ENCODE measurements around the gene CYSTM1. TPM values are rescaled to one million over a fixed set of nuclear protein-coding genes. Genes with fewer than 3 reads are reported as not detected.
"Not testable (repeated sequence)": the region's sequence is repeated elsewhere in the genome, so short reads cannot be mapped to it uniquely, and the experiment has no call there.

The CYSTM1 gene
- total RNA-seq, 1 donor from 2014 or later = 28.1 TPM

- Mint-ChIP-seq H3K27me3 (no peaks in the 10 kb centered on the region), H3K4me3 (ENCODE audit: low read depth) (no peak overlapping the region), H3K4me1 (ENCODE audit: low read depth) (peaks cover 28% of the 10 kb centered on the region), H3K9me3 (ENCODE audit: low read depth) (no peaks in the 10 kb centered on the region), H3K36me3 (ENCODE audit: insufficient read depth) (peaks cover 8% of the 10 kb centered on the region), H3K27ac (no peak overlapping the region)
- no peak for DNase-seq (ENCODE audit: low spot score, unreplicated experiment)
- TF ChIP-seq CTCF (IDR thresholded peaks at IDR 0.05; ENCODE audit: unreplicated experiment) = no peak
Measured at GRCh38 chr5:140190872-140191218, 15.9 kb downstream of the CYSTM1 start.

- Mint-ChIP-seq H3K4me3 (ENCODE audit: low read depth) (no peak overlapping the region), H3K9me3 (ENCODE audit: low read depth) (no peaks in the 10 kb centered on the region), H3K4me1 (ENCODE audit: low read depth) (peaks cover 26% of the 10 kb centered on the region), H3K36me3 (ENCODE audit: insufficient read depth) (peaks cover 8% of the 10 kb centered on the region), H3K27me3 (no peaks in the 10 kb centered on the region), H3K27ac (peak overlapping the region; percentile 25)
- no peak for DNase-seq (ENCODE audit: low spot score, unreplicated experiment)
- no peak for TF ChIP-seq CTCF (IDR thresholded peaks at IDR 0.05; ENCODE audit: unreplicated experiment)
Measured at GRCh38 chr5:140192715-140193430, 17.9 kb downstream of the CYSTM1 start.

GRCh38 chr5:140194662-140195061, 19.7 kb downstream of the CYSTM1 start:
- Mint-ChIP-seq H3K27me3 (no peaks in the 10 kb centered on the region), H3K4me1 (ENCODE audit: low read depth) (peaks cover 26% of the 10 kb centered on the region), H3K9me3 (ENCODE audit: low read depth) (no peaks in the 10 kb centered on the region), H3K36me3 (ENCODE audit: insufficient read depth) (peaks cover 5% of the 10 kb centered on the region), H3K4me3 (ENCODE audit: low read depth) (no peak overlapping the region), H3K27ac (no peak overlapping the region)
- no peak for TF ChIP-seq CTCF (IDR thresholded peaks at IDR 0.05; ENCODE audit: unreplicated experiment)
- DNase-seq (ENCODE audit: low spot score, unreplicated experiment) = no peak

- Mint-ChIP-seq H3K9me3 (ENCODE audit: low read depth) (no peaks in the 10 kb centered on the region), H3K4me3 (ENCODE audit: low read depth) (no peak overlapping the region), H3K27ac (no peak overlapping the region), H3K36me3 (ENCODE audit: insufficient read depth) (peaks cover 5% of the 10 kb centered on the region), H3K27me3 (no peaks in the 10 kb centered on the region), H3K4me1 (ENCODE audit: low read depth) (peaks cover 17% of the 10 kb centered on the region)
- no peak for DNase-seq (ENCODE audit: low spot score, unreplicated experiment)
- no peak for TF ChIP-seq CTCF (IDR thresholded peaks at IDR 0.05; ENCODE audit: unreplicated experiment)
Measured at GRCh38 chr5:140196115-140196814, 21.3 kb downstream of the CYSTM1 start.

GRCh38 chr5:140197023-140197422, 22.0 kb downstream of the CYSTM1 start:
- peaks cover 9% of the 10 kb centered on the region for H3K4me1 Mint-ChIP-seq (ENCODE audit: low read depth)
- no peak for TF ChIP-seq CTCF (IDR thresholded peaks at IDR 0.05; ENCODE audit: unreplicated experiment)
- H3K27ac Mint-ChIP-seq = no peak overlapping the region

GRCh38 chr5:140198915-140199314, 23.9 kb downstream of the CYSTM1 start:
- not testable (repeated sequence) for H3K4me1 Mint-ChIP-seq (ENCODE audit: low read depth); H3K4me3 Mint-ChIP-seq (ENCODE audit: low read depth); H3K36me3 Mint-ChIP-seq (ENCODE audit: insufficient read depth); DNase-seq (ENCODE audit: low spot score, unreplicated experiment); H3K27me3 Mint-ChIP-seq; H3K27ac Mint-ChIP-seq; H3K9me3 Mint-ChIP-seq (ENCODE audit: low read depth)

More at GRCh38 chr5:140197023-140197422, 22.0 kb downstream of the CYSTM1 start:
- Mint-ChIP-seq H3K9me3 (ENCODE audit: low read depth) (no peaks in the 10 kb centered on the region), H3K36me3 (ENCODE audit: insufficient read depth) (peaks cover 5% of the 10 kb centered on the region), H3K4me3 (ENCODE audit: low read depth) (no peak overlapping the region), H3K27me3 (no peaks in the 10 kb centered on the region)
- no peak for DNase-seq (ENCODE audit: low spot score, unreplicated experiment)

Measured in progenitor cell of endocrine pancreas (in vitro differentiated cells).